Hematopoietic multipotent progenitor cell treated with erythropoietin and hydrocortisone succinate and interleukin-3 and kit ligand, for 15 days (in vitro differentiated cells): ENCODE measurements around the gene IL11.
"Not testable (repeated sequence)": the region's sequence is repeated elsewhere in the genome, so short reads cannot be mapped to it uniquely, and the experiment has no call there.

Experiments used
- DNase-seq: peaks from one replicate; pipeline ENCODE4 v3.0.0-alpha.2; 2015; ENCODE audit warnings: low spot score

IL11 gene

GRCh38 chr19:55370305-55370988 lies at the start of gene IL11:
Gene IL11, minus strand, starts transcription at chr19:55370463. Its CDS starts 153 bp downstream, at chr19:55370310.
- DNase-seq: no peak

- no peak for DNase-seq
Measured at GRCh38 chr19:55419624-55420236, 49.5 kb upstream of the IL11 start.

GRCh38 chr19:55419103-55419502 lies 48.8 kb upstream of the IL11 start:
- no peak for DNase-seq

GRCh38 chr19:55418185-55418584 lies 47.9 kb upstream of the IL11 start:
- DNase-seq: peak; percentile 71

GRCh38 chr19:55410168-55410567 lies 39.9 kb upstream of the IL11 start:
- no peak for DNase-seq

DNA sequence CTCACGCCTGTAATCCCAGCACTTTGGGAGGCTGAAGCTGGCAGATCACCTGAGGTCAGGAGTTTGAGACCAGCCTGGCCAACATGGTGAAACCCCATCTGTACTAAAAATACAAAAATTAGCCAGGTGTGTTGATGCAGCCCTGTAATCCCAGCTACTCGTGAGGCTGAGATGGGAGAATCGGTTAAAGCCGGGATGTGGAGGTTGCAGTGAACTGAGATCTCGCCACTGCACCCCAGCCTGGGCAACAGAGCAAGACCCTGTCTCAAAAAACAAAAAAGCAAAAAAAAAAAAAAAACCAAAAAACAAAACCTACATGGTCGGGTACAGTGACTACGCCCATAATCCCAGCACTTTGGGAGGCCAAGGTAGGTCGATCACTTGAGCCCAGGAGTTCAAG lies 38.9 kb upstream of the IL11 start:
- DNase-seq: not testable (repeated sequence)

DNA sequence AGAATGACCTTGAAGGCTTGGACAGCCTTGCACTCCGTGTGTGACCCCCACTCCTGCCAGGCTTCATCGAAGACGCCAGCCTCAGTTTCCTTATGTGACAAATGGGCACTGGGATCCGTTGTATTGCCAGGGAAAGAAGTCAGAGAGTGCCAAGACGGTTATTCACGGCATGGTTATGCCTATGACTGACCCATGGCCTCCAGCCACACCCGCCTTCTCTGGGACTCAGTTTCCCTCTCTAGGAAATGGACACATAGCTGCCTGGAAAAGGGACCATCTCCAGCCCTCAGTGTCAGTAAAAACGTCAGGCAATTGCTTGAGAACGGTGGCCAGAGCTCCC lies 38.2 kb upstream of the IL11 start:
- DNase-seq: no peak

DNA sequence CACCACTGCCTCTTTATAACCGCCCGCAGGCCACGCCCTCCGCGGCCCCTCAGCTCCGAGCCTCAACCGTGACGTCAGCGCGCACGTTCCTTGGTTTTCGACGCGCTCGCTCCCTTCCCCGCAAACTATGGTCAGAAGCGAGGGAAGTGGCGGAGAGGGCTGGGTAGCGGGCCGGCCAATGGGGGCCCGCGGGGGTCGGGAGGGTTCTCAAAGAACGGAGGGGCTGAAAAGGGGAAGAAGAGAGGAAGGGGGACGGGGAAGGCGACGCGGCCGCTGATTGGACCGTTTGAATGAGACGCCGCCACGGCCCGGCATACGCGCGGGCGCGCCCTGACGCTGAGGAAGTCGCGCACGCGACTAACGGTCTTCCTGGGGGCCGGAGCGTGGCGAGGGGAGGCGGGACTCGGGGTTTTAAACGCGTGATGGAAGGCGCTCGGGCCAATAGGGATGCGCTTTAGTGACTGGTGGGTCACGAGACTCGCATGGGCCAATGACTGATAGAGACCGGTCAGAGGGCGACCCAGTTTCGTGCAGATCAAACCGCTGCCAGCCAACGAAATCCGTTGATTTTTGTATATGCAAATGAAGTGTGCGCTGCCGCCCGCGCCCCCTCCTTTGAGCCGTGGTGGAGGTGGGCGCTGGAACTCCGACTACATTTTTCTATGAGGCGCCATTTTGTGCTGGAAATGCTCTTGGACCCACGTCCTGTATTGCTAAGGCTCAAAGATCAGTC lies 37.7 kb upstream of the IL11 start:
- peak; percentile 96 for DNase-seq

- not testable (repeated sequence) for DNase-seq
Measured at GRCh38 chr19:55407550-55407799, 37.2 kb upstream of the IL11 start, which contains the start of gene UBE2S. Gene UBE2S, minus strand, starts transcription at chr19:55407788. Its CDS starts 199 bp downstream, at chr19:55407589.

DNA sequence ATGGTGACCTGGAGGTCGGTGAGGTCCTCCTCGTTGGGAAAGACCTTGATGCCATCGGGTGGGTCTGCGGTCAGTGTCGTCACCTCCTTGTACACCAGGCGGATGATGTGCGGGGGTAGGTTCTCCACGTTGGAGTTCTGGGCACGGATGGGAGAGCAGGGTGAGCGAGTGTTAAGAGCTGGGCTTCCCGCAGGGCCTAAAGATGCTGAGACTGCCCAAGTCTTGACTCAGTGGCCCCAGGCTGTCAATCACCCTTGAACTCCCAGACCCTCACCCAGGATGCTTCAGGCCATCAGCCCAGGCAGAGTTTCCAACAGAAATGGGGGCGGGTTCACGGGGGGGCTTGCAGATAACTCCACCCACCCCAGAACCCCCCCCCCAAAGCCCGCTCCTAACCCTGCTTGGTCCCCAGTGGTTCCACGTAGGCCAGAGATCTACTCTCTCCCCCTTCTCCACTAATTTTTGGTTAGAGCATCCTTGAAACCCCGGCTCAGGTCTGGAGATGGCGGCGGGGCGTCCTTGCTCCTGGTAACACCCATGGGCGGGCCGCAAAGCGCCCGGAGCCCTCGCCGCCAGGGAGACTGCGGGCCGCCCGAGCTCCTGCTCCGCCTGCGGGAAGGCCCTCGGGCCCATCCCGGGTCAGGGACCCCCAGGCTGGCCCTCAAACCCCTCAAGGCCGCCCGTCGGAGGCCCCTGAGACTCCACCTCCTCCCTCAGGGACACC lies 36.7 kb upstream of the IL11 start:
- peak; percentile 59 for DNase-seq

- no peak for DNase-seq
Measured at GRCh38 chr19:55406091-55406825, 36.0 kb upstream of the IL11 start.

DNA sequence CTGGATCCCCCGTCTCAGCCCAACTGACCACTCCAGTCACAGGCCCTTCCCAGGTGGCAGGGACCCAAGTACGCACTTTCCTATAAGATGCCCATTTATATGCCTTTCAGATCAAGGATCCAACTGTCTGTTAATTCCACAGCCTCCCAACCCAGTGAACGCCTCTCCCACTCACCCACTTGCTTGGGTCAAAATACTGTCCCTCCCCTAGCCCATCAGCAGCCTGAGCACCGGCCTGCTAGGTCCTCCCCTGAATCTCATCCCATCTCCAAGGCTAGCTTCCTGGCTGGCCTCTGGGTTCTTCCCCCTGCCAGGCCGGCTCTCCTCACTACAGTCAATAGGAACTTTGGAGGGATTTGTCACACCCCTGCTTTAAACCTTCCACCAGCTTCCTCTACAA lies 35.4 kb upstream of the IL11 start:
- no peak for DNase-seq

DNA sequence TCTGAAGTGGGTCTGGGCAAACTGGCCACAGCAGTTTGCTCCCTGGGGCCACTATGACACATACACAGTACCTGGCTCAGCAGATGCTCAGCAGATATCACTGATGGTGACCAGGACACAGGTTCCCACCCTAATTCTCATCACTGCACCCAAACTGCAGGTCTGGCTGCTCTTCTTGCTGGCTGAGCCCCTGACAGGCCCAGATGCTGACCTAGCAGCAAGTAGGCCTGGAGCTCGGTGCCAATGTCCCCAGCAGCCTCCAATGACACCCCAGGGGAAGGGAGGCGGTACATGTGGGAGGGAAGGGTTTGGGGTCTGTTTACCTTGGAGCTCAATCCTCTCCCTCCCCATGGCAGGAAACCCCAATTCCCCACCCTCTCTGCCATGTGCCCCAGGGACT lies 32.2 kb upstream of the IL11 start:
- DNase-seq: no peak

- DNase-seq: not testable (repeated sequence)
Measured at GRCh38 chr19:55401390-55401789, 31.1 kb upstream of the IL11 start.

DNA sequence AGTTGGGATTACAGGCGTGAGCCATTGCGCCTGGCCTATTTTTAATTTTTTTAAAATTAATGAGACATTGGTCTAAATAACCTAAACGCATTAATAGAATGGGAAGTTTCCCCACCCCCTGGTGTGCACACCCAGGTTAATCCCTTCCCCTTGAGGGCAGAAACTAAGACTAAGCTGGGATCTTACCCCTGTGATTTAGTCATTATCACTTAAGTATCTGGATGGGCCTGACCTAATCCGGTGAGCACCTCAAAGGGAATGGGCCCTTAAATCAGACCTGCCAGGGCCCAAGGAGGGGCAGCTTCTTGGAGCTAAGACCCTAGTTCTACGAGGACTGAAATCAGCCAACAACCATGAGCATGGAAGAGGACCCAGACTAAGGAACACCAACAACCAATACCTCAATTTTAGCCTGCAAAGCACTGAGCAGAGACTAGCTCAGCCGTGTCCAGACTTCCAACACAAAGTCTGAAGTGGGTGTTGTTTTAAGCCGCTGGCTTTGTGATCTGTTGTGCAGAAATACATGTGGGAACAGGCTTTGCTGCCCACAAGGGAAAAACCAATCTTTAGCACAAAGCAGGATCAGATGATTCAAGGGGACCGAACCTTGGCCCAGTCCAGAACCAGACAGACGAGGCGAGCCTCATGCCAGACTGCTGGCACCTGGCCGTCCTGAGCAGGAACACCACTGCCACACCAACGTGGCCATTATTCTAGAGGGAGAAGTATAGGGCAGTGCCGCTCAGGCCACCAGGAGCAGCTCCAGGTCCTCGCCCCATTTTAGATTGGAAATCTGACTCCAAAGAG lies 30.2 kb upstream of the IL11 start:
- no peak for DNase-seq

DNA sequence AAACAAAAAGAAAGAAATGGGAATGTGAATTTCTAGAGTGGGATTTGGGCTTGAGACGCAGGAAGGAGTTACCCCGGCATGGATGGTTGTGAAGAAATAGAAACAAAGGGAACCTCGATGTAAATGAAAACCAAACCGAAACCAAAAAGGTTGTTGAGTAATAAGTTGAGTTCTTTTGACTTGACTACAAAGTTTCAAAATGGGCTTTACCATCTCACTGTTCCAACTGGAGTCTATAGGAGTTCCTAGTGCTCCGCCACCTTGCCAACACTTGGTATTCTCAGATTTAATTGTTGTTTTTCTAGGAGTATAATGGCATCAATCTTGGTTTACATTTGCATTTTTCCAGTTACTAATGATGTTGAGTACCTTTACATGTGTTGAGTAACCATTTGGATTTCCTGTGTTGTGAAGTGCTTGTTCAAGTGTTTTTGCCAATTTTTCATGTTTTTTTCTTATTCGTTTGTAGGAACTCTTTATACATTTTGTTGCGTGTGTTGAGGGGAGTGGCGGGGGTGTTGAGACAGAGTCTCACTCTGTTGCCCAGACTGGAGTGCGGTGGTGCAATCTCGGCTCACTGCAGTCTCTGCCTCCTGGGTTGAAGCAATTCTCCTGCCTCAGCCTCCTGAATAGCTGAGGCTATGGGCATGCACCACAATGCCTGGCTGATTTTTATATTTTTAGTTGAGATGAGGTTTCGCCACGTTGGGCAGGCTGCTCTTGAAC lies 28.1 kb upstream of the IL11 start:
- DNase-seq: no peak

- DNase-seq: no peak
Measured at GRCh38 chr19:55392820-55393761, 22.8 kb upstream of the IL11 start.

GRCh38 chr19:55391702-55392615 lies 21.7 kb upstream of the IL11 start:
- DNase-seq: no peak
